ENCODE measurements around the gene ALDH3B1. TPM values are rescaled to one million over a fixed set of nuclear protein-coding genes. Genes with fewer than 3 reads are reported as not detected.

The ALDH3B1 gene
- total and polyA plus RNA-seq, 8 donors: 3.2 to 13.7 (median 8.0) TPM

DNA sequence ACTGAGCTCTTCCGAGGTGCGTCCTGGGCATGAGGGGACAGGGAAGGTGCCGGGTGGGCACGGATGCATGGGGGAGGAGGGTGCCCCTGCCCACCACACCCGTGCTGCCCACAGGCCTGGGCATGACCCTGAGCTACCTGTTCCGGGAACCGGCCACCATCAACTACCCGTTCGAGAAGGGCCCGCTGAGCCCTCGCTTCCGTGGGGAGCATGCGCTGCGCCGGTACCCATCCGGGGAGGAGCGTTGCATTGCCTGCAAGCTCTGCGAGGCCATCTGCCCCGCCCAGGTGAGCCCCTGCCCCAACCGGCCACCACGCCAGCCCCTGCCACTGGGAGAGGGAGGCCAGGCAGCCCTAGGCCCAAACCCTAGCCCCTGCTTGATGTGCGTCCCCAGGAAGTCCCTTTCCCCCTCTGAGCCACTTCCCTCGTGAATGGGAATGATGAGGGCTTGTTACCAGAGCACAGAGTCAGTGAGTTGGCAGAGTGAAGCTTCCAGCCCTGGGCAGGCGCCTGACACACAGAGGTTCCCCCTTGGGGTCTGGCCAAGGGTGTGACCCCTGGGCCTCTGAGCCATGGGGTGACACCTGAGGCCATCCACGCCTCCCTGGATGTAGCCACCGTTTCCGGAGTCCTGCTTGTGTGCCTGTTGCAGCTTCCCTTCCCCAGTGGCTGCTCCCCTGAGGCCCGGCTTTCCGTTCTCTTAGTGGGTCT lies 23.0 kb downstream of the ALDH3B1 start:
- intact Hi-C loops (cut with DNase I): no loop called here
- H3K36me3 ChIP-seq: peaks cover 0 to 4% (median 0%) of the 10 kb centered on the region in 3 donors
- no peak for FAIRE-seq
- WGBS, 2 donors: 87 to 89% methylated on average over 29 of the region's 29 CpGs
- no peak for ATAC-seq
- H3K4me1 ChIP-seq: peaks cover 15 to 34% (median 25%) of the 10 kb centered on the region in 3 donors
- H3K27ac ChIP-seq: no peak overlapping the region
- H3K9me3 ChIP-seq: no peaks in the 10 kb centered on the region
- no peak for TF ChIP-seq CTCF (IDR thresholded peaks at IDR 0.05)
- no peak overlapping the region for H3K4me3 ChIP-seq
- H3K27me3 ChIP-seq: no peaks in the 10 kb centered on the region
- DNase-seq: peak in 2 of 6 donors; percentile 41 to 84

- WGBS, 2 donors: 44 to 56% methylated on average over 12 of the region's 12 CpGs
- H3K27ac ChIP-seq: no peak overlapping the region
- FAIRE-seq (no peak), ATAC-seq (no peak), DNase-seq (peak in 3 of 6 donors; percentile 55 to 70 (median 63))
- intact Hi-C loops (cut with DNase I): no loop called here
- H3K27me3 ChIP-seq: no peaks in the 10 kb centered on the region
- no peak overlapping the region for H3K4me3 ChIP-seq
- H3K9me3 ChIP-seq: no peaks in the 10 kb centered on the region
- H3K4me1 ChIP-seq: peaks cover 20 to 39% (median 30%) of the 10 kb centered on the region in 3 donors
- TF ChIP-seq CTCF (IDR thresholded peaks at IDR 0.05): no peak
- peaks cover 0 to 4% (median 0%) of the 10 kb centered on the region in 3 donors for H3K36me3 ChIP-seq
Measured at GRCh38 chr11:68033708-68034045, 23.6 kb downstream of the ALDH3B1 start.

GRCh38 chr11:68035266-68035876 lies 25.2 kb downstream of the ALDH3B1 start:
- H3K4me1 ChIP-seq: peaks cover 21 to 34% (median 30%) of the 10 kb centered on the region in 3 donors
- WGBS, 2 donors: 85 to 88% methylated on average over 13 of the region's 13 CpGs
- peak in 1 of 6 donors; percentile 35 for DNase-seq
- peaks cover 0 to 4% (median 0%) of the 10 kb centered on the region in 3 donors for H3K36me3 ChIP-seq
- H3K4me3 ChIP-seq: no peak overlapping the region
- no peaks in the 10 kb centered on the region for H3K27me3 ChIP-seq
- peak overlapping the region in 1 of 4 donors; percentile 93 for H3K27ac ChIP-seq
- intact Hi-C loops (cut with DNase I): no loop called here
- no peak for FAIRE-seq
- TF ChIP-seq CTCF (IDR thresholded peaks at IDR 0.05): no peak
- no peak for ATAC-seq
- no peaks in the 10 kb centered on the region for H3K9me3 ChIP-seq

- Histone ChIP-seq H3K4me1 (peaks cover 21 to 34% (median 30%) of the 10 kb centered on the region in 3 donors), H3K9me3 (no peaks in the 10 kb centered on the region), H3K4me3 (no peak overlapping the region), H3K27ac (peak overlapping the region; percentile 89 to 95 (median 92)), H3K36me3 (peaks cover 0 to 4% (median 0%) of the 10 kb centered on the region in 3 donors), H3K27me3 (no peaks in the 10 kb centered on the region)
- 84 to 89% methylated on average over 26 to 27 of the region's 27 CpGs for WGBS, 2 donors
- no peak for TF ChIP-seq CTCF (IDR thresholded peaks at IDR 0.05)
- FAIRE-seq: no peak
- intact Hi-C loops (cut with DNase I): no loop called here
- DNase-seq: peak in 3 of 6 donors; percentile 38 to 86 (median 60)
- no peak for ATAC-seq
Measured at GRCh38 chr11:68036141-68036716, 26.1 kb downstream of the ALDH3B1 start.

Data from pancreas (tissue), 10 donors.